ENCODE results near the gene BAIAP2. TPM values are rescaled to one million over a fixed set of nuclear protein-coding genes. Genes with fewer than 3 reads are reported as not detected.

BAIAP2 gene
- polyA plus RNA-seq, 3 donors = 8.6 to 17.0 (median 11.2) TPM

DNA sequence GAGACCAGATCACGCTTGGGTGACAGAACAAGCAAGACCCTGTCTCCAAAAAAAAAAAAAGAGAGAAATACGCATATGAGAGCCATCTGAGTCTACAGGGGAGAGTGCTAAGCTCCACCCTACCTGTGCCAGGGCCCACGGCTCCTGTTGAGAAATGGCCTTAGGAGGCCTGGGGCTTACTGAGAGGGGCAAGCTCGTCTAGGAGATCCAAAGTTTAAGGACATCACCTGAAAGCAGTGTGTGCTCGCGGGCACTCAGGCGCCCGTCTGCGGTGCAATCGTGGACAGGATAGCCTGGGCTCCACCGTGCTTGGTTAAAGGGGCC, 14.5 kb upstream of the BAIAP2 start:
- no peak overlapping the region for H3K4me3 Mint-ChIP-seq
- Histone ChIP-seq H3K4me1 (ENCODE audit: control insufficient read depth in 1 of 2, insufficient read depth in 2 of 2, low read length in 2 of 2) (peaks cover 19 to 31% of the 10 kb centered on the region in 2 donors), H3K9ac (ENCODE audit: insufficient read depth, low read length, poor library complexity, severe bottlenecking) (no peak overlapping the region)

DNA sequence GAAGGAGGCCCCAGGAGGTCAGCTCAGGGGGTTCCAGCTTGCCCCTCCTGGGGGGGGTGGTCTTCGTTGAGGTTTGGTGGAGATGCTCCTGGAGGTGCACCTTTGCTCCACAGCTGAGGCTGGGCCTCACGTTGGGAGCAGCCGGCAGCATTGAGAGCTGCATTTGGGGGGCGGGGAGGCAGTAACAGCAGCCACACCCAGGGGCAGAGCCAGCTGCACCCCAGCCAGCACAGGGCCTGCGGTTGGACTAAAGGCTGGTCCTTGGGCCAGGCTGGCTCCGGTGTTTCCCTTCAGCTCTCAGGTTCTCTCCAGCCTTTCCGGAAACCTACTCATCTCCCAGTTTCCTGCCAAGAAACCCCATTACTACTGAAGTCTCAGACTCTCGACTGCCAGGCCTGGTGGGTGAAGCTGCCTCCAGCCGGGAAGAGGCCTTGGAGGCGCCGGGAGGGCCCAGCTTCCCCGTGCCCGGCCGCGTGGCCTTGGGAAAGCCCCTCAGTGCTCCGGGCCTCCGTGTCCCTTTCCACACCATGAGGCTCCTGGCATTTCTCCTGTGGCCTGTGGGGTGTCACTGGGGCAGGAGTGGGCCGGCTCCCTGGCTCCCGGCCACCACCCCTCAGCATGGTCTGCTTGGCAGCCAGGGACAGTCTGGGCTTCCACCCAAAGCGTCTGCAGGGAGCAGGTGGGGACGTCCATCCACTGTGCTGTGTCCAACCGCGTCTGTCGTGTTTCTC, 14.0 kb upstream of the BAIAP2 start:
- H3K4me3 Mint-ChIP-seq = no peak overlapping the region
- Histone ChIP-seq H3K4me3 (replicated peaks in 1 of 3; ENCODE audit: low read depth in 2 of 3, low read length in 3 of 3) (no peak overlapping the region), H3K9me3 (replicated peaks in 1 of 2; ENCODE audit: control insufficient read depth in 1 of 2, insufficient read depth in 1 of 2, low read length in 2 of 2) (peaks cover 0 to 5% of the 10 kb centered on the region in 2 donors), H3K36me3 (replicated peaks in 1 of 2; ENCODE audit: control insufficient read depth in 1 of 2, insufficient read depth in 2 of 2, low read length in 2 of 2) (no peaks in the 10 kb centered on the region), H2AFZ (ENCODE audit: insufficient read depth, low read depth, low read length, poor library complexity, severe bottlenecking) (no peak overlapping the region), H3K9ac (ENCODE audit: insufficient read depth, low read length, poor library complexity, severe bottlenecking) (no peak overlapping the region), H4K20me1 (ENCODE audit: insufficient read depth, low read length) (no peaks in the 10 kb centered on the region), H3K4me1 (ENCODE audit: control insufficient read depth in 1 of 2, insufficient read depth in 2 of 2, low read length in 2 of 2) (peaks cover 19 to 31% of the 10 kb centered on the region in 2 donors), H3K4me2 (replicated peaks; ENCODE audit: extremely low read depth, low read length, poor library complexity, severe bottlenecking) (no peak overlapping the region), H3K79me2 (ENCODE audit: insufficient read depth, low read length) (no peaks in the 10 kb centered on the region), H3K27me3 (ENCODE audit: control insufficient read depth in 2 of 2, insufficient read depth in 2 of 2, low read length in 2 of 2) (no peaks in the 10 kb centered on the region), H3K27ac (ENCODE audit: low read depth in 1 of 2, low read length in 2 of 2) (no peak overlapping the region)
- H3K27me3 Mint-ChIP-seq (ENCODE audit: low read depth in 3 of 3) = peaks cover 7 to 24% (median 11%) of the 10 kb centered on the region in 3 donors
- TF ChIP-seq, protein P1, sequence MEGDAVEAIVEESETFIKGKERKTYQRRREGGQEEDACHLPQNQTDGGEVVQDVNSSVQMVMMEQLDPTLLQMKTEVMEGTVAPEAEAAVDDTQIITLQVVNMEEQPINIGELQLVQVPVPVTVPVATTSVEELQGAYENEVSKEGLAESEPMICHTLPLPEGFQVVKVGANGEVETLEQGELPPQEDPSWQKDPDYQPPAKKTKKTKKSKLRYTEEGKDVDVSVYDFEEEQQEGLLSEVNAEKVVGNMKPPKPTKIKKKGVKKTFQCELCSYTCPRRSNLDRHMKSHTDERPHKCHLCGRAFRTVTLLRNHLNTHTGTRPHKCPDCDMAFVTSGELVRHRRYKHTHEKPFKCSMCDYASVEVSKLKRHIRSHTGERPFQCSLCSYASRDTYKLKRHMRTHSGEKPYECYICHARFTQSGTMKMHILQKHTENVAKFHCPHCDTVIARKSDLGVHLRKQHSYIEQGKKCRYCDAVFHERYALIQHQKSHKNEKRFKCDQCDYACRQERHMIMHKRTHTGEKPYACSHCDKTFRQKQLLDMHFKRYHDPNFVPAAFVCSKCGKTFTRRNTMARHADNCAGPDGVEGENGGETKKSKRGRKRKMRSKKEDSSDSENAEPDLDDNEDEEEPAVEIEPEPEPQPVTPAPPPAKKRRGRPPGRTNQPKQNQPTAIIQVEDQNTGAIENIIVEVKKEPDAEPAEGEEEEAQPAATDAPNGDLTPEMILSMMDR (IDR thresholded peaks at IDR 0.05) = no peak
- peaks cover 29% of the 10 kb centered on the region for H3K4me1 Mint-ChIP-seq
- DNase-seq = no peak
- intact Hi-C loops (cut with micrococcal nuclease) = loop anchor here in 1 of 2 donors (5.0 kb wide), 1 partner anchor 81 kb away; no protein-coding TSS in a partner anchor
- H3K36me3 Mint-ChIP-seq = no peaks in the 10 kb centered on the region
- WGBS (ENCODE audit: insufficient coverage) = 89% methylated on average over 15 of the region's 24 CpGs
- no peak overlapping the region for H3K27ac Mint-ChIP-seq
- peaks cover 0 to 7% (median 5%) of the 10 kb centered on the region in 7 donors for H3K9me3 Mint-ChIP-seq

More for the DNA sequence above, 14.5 kb upstream of the BAIAP2 start:
- H3K4me2 ChIP-seq (replicated peaks; ENCODE audit: extremely low read depth, low read length, poor library complexity, severe bottlenecking) = no peak overlapping the region
- H2AFZ ChIP-seq (ENCODE audit: insufficient read depth, low read depth, low read length, poor library complexity, severe bottlenecking) = no peak overlapping the region
- Mint-ChIP-seq H3K36me3 (no peaks in the 10 kb centered on the region), H3K9me3 (peaks cover 0 to 7% (median 5%) of the 10 kb centered on the region in 7 donors), H3K27me3 (ENCODE audit: low read depth in 3 of 3) (peaks cover 7 to 24% (median 11%) of the 10 kb centered on the region in 3 donors), H3K27ac (no peak overlapping the region), H3K4me1 (peaks cover 29% of the 10 kb centered on the region)
- H3K9me3 ChIP-seq (replicated peaks in 1 of 2; ENCODE audit: control insufficient read depth in 1 of 2, insufficient read depth in 1 of 2, low read length in 2 of 2) = peaks cover 0 to 5% of the 10 kb centered on the region in 2 donors
- 92% methylated on average over 10 of the region's 11 CpGs for WGBS (ENCODE audit: insufficient coverage)
- H3K4me3 ChIP-seq (replicated peaks in 1 of 3; ENCODE audit: low read depth in 2 of 3, low read length in 3 of 3) = no peak overlapping the region
- DNase-seq = no peak
- H3K36me3 ChIP-seq (replicated peaks in 1 of 2; ENCODE audit: control insufficient read depth in 1 of 2, insufficient read depth in 2 of 2, low read length in 2 of 2) = no peaks in the 10 kb centered on the region
- no peak overlapping the region for H3K27ac ChIP-seq (ENCODE audit: low read depth in 1 of 2, low read length in 2 of 2)
- H3K79me2 ChIP-seq (ENCODE audit: insufficient read depth, low read length) = no peaks in the 10 kb centered on the region
- TF ChIP-seq, protein P1 (IDR thresholded peaks at IDR 0.05) = no peak
- intact Hi-C loops (cut with micrococcal nuclease) = loop anchor here in 1 of 2 donors (5.0 kb wide), 1 partner anchor 82 kb away; no protein-coding TSS in a partner anchor
- H3K27me3 ChIP-seq (ENCODE audit: control insufficient read depth in 2 of 2, insufficient read depth in 2 of 2, low read length in 2 of 2) = no peaks in the 10 kb centered on the region
- no peaks in the 10 kb centered on the region for H4K20me1 ChIP-seq (ENCODE audit: insufficient read depth, low read length)
